SK-N-SH (cell line): Measurements from ENCODE around the gene CDC42SE2. TPM values are rescaled to one million over a fixed set of nuclear protein-coding genes. Genes with fewer than 3 reads are reported as not detected.

Experiments
- CTCF ChIA-PET: fragments of 300-600, 350-600 bp; formaldehyde crosslinking; extraction: SDS; loops from one replicate; lab custom pipeline; 2021; lab: Yijun Ruan, JAX
- POLR2A ChIA-PET: fragments of 350-600 bp; sonication (Branson Sonifier 250); formaldehyde crosslinking; extraction: SDS; loops from one replicate; lab custom pipeline; 2020; ENCODE audit warnings: antibody characterized with exemption, inconsistent platforms; lab: Yijun Ruan, JAX
- DNase-seq: peaks from one replicate; pipeline ENCODE4 v3.0.0; 2012
- H2AFZ ChIP-seq: fragments of 200-600 bp; sonication (generic); 2 replicates; pipeline ENCODE4 v1.8.1; 2016; ENCODE audit warnings: antibody characterized with exemption, mild to moderate bottlenecking, low read depth
- H3F3A ChIP-seq: fragments of 200-600 bp; sonication (generic); replicated peaks from 2 replicates; pipeline ENCODE3; 2016; ENCODE audit warnings: antibody characterized with exemption, mild to moderate bottlenecking; ENCODE audit not compliant: insufficient read depth
- H3K27ac ChIP-seq, 2 experiments: fragments of 200-500 bp in 1 of 2; fragments of 200-600 bp in 1 of 2; sonication (Bioruptor generic) in 1 of 2; sonication (generic), shearing (Covaris generic) in 1 of 2; 2 replicates each; pipeline versions ENCODE4 v1.5.1 to v1.6.1; 2014 to 2016; ENCODE audit warnings: low read depth in 2 of 2, inconsistent platforms in 1 of 2, low read length in 1 of 2, mild to moderate bottlenecking in 1 of 2, mixed read lengths in 1 of 2
- H3K27me3 ChIP-seq: fragments of 200-600 bp; sonication (generic), shearing (Covaris generic); 2 replicates; pipeline ENCODE4 v1.6.1; 2016; ENCODE audit warnings: mixed run types; ENCODE audit not compliant: insufficient read depth
- H3K36me3 ChIP-seq, 2 experiments: fragments of 200-500 bp in 1 of 2; fragments of 200-600 bp in 1 of 2; sonication (Bioruptor generic) in 1 of 2; sonication (generic) in 1 of 2; replicated peaks in 1 of 2; 2 replicates each; pipeline versions ENCODE3 to v1.5.1; 2014 to 2016; ENCODE audit warnings: low read length in 1 of 2, mild to moderate bottlenecking in 1 of 2; ENCODE audit not compliant: insufficient read depth in 2 of 2, control insufficient read depth in 1 of 2
- H3K4me1 ChIP-seq, 2 experiments: fragments of 200-500 bp in 1 of 2; fragments of 200-600 bp in 1 of 2; sonication (Bioruptor generic) in 1 of 2; sonication (generic), shearing (Covaris generic) in 1 of 2; 2 replicates each; pipeline versions ENCODE4 v1.5.1 to v1.6.1; 2014 to 2016; ENCODE audit warnings: low read depth in 1 of 2, low read length in 1 of 2, mixed run types in 1 of 2; ENCODE audit not compliant: insufficient read depth in 2 of 2, control insufficient read depth in 1 of 2
- H3K4me2 ChIP-seq: fragments of 200-600 bp; sonication (generic), shearing (Covaris generic); 2 replicates; pipeline ENCODE4 v1.6.1; 2017; ENCODE audit warnings: mixed run types
- H3K4me3 ChIP-seq, 2 experiments: fragments of 200-500 bp in 1 of 2; fragments of 200-600 bp in 1 of 2; sonication (Bioruptor generic) in 1 of 2; sonication (generic), shearing (Covaris generic) in 1 of 2; 2 replicates each; pipeline versions ENCODE4 v1.5.1 to v1.8.1; 2014 to 2016; ENCODE audit warnings: low read depth in 2 of 2, inconsistent platforms in 1 of 2, low read length in 1 of 2, mild to moderate bottlenecking in 1 of 2, mixed read lengths in 1 of 2, moderate library complexity in 1 of 2
- H3K79me2 ChIP-seq: fragments of 200-600 bp; sonication (generic); 2 replicates; pipeline ENCODE4 v1.8.1; 2017; ENCODE audit warnings: mild to moderate bottlenecking; ENCODE audit not compliant: insufficient read depth
- H3K9ac ChIP-seq: fragments of 200-600 bp; sonication (generic); 2 replicates; pipeline ENCODE4 v1.6.1; 2017; ENCODE audit warnings: mixed run types
- H3K9me2 ChIP-seq: fragments of 200-600 bp; sonication (generic); 2 replicates; pipeline ENCODE4 v1.6.1; 2017; ENCODE audit warnings: mixed run types
- H3K9me3 ChIP-seq: fragments of 200-600 bp; sonication (generic); 2 replicates; pipeline ENCODE4 v1.6.1; 2017; ENCODE audit warnings: mixed run types, mild to moderate bottlenecking, moderate library complexity
- H4K20me1 ChIP-seq: fragments of 200-600 bp; sonication (generic); 2 replicates; pipeline ENCODE4 v1.6.1; 2017; ENCODE audit warnings: mild to moderate bottlenecking, mixed run types; ENCODE audit not compliant: insufficient read depth
- EP300 ChIP-seq, 2 experiments: IDR thresholded peaks; 2 replicates each; pipeline versions ENCODE4 v1.4.0 to v1.6.1; 2012; ENCODE audit warnings: borderline replicate concordance in 1 of 2, low read depth in 1 of 2, low read length in 1 of 2
- EZH2phosphoT487 ChIP-seq: fragments of 200-600 bp; sonication (generic); IDR thresholded peaks from 2 replicates; pipeline ENCODE4 v1.6.1; 2017; ENCODE audit warnings: low read depth, mixed run types, mild to moderate bottlenecking, antibody characterized with exemption, moderate library complexity, borderline replicate concordance
- FOXM1 ChIP-seq: IDR thresholded peaks from 2 replicates; pipeline ENCODE4 v1.4.0; 2012; ENCODE audit warnings: low read depth, mild to moderate bottlenecking
- GABPA ChIP-seq: IDR thresholded peaks from 2 replicates; pipeline ENCODE4 v1.4.0; 2012; ENCODE audit warnings: low read depth, mild to moderate bottlenecking
- JUND ChIP-seq: IDR thresholded peaks from 2 replicates; pipeline ENCODE4 v1.4.0; 2012
- MXI1 ChIP-seq: IDR thresholded peaks from 2 replicates; pipeline ENCODE4 v1.6.1; 2012; ENCODE audit warnings: mild to moderate bottlenecking, low read depth, low read length, improper control_type of control experiment
- NFIC ChIP-seq: IDR thresholded peaks from 2 replicates; pipeline ENCODE4 v1.4.0; 2012; ENCODE audit warnings: borderline replicate concordance
- RCOR1 ChIP-seq: fragments of 150-350 bp; IDR thresholded peaks from 2 replicates; pipeline ENCODE4 v1.6.1; 2017; ENCODE audit warnings: antibody characterized with exemption, low read length
- RFX5 ChIP-seq: IDR thresholded peaks from 2 replicates; pipeline ENCODE4 v1.6.1; 2012; ENCODE audit warnings: mild to moderate bottlenecking, improper control_type of control experiment, low read length
- SIN3A ChIP-seq: IDR thresholded peaks from 2 replicates; pipeline ENCODE4 v1.6.1; 2012; ENCODE audit warnings: low read depth, mild to moderate bottlenecking, low read length, moderate library complexity, borderline replicate concordance
- TAF1 ChIP-seq: IDR thresholded peaks from 2 replicates; pipeline ENCODE4 v1.6.1; 2012; ENCODE audit warnings: low read depth, mild to moderate bottlenecking, low read length, moderate library complexity, borderline replicate concordance
- ZBTB33 ChIP-seq: IDR thresholded peaks from 2 replicates; pipeline ENCODE4 v1.4.0; 2012; ENCODE audit warnings: low read depth, borderline replicate concordance
- WGBS: methylation state at CpG from one replicate; pipeline ENCODE4 v1.1.6; 2017; ENCODE audit warnings: low lambda C conversion rate; 5-methylcytosine and 5-hydroxymethylcytosine counted together
- polyA plus RNA-seq, 3 experiments: library from polyadenylated mRNA; depleted of rRNA; stranded (reverse); fragments of >200 nt; gene quantifications; 2 replicates each; pipeline ENCODE4 v1.2.3, GENCODE V29; 2012

The CDC42SE2 gene
- polyA plus RNA-seq, 1 of the 3 experiments (the other 2 are of a cell fraction): 8.6 TPM

GRCh38 chr5:131262953-131263541 is 806 bp upstream of the CDC42SE2 start:
- ChIA-PET POLR2A (interaction anchor here (0.7 to 1.3 kb wide), 4 partner anchors 68 to 98 kb away, joined by 3 to 5 read pairs (median 4); partner anchors contain the start of gene HINT1), CTCF (interaction anchor here (0.7 to 3.5 kb wide), 5 partner anchors 10 to 156 kb away, joined by 3 to 15 read pairs (median 3); no protein-coding TSS in a partner anchor)
- Histone ChIP-seq H3K9me2 (no peaks in the 10 kb centered on the region), H3K27ac (peak overlapping the region; percentile 18 to 82; a peak in 3 of 4 replicates), H3K79me2 (peaks cover 44% of the 10 kb centered on the region), H3K4me2 (peak overlapping the region; percentile 71), H3K9ac (peak overlapping the region; percentile 95), H4K20me1 (peaks cover 9% of the 10 kb centered on the region), H3K4me3 (peak overlapping the region; percentile 95), H2AFZ (peak overlapping the region; percentile 53), H3K27me3 (no peaks in the 10 kb centered on the region), H3K36me3 (no peaks in the 10 kb centered on the region), H3F3A (peaks cover 13% of the 10 kb centered on the region), H3K4me1 (peaks cover 5 to 7% of the 10 kb centered on the region in 2 experiments; a peak in 2 of 4 replicates), H3K9me3 (no peaks in the 10 kb centered on the region)
- peak; percentile 17 for DNase-seq
- WGBS: 35% methylated on average over 10 of the region's 10 CpGs
- TF ChIP-seq NFIC (no peak), GABPA (no peak), RFX5 (no peak), JUND (no peak), TAF1 (no peak), EP300 (IDR thresholded peaks at IDR 0.05; ENCODE audit: borderline replicate concordance in 1 of 2, low read depth in 1 of 2, low read length in 1 of 2) (no peak), ZBTB33 (no peak), SIN3A (no peak), FOXM1 (no peak), EZH2phosphoT487 (no peak), MXI1 (no peak)

GRCh38 chr5:131264451-131265099 is 722 bp downstream of the CDC42SE2 start:
- Histone ChIP-seq H3K4me2 (peak overlapping the region; percentile 85), H3K27ac (peak overlapping the region; percentile 73 to 93), H3K9me3 (no peaks in the 10 kb centered on the region), H3K79me2 (peaks cover 59% of the 10 kb centered on the region), H3K9me2 (no peaks in the 10 kb centered on the region), H3K9ac (peak overlapping the region; percentile 95), H3K4me1 (peaks cover 3 to 7% of the 10 kb centered on the region in 2 experiments; a peak in 3 of 4 replicates), H4K20me1 (peaks cover 9% of the 10 kb centered on the region), H3F3A (peaks cover 10% of the 10 kb centered on the region), H3K27me3 (no peaks in the 10 kb centered on the region), H3K4me3 (peak overlapping the region; percentile 95), H2AFZ (peak overlapping the region; percentile 95), H3K36me3 (no peaks in the 10 kb centered on the region)
- peak; percentile 67 for DNase-seq
- POLR2A ChIA-PET: interaction anchor here (1.1 to 1.3 kb wide), 3 partner anchors 36 to 99 kb away, joined by 3 to 4 read pairs (median 3); partner anchors contain the start of gene HINT1
- CTCF ChIA-PET: interaction anchor here (0.7 to 3.5 kb wide), 14 partner anchors 13 to 165 kb away, joined by 3 to 15 read pairs (median 4); no protein-coding TSS in a partner anchor
- WGBS: 1% methylated on average over 32 of the region's 34 CpGs
- TF ChIP-seq RCOR1 (no peak), EP300 (IDR thresholded peaks at IDR 0.05; ENCODE audit: borderline replicate concordance in 1 of 2, low read depth in 1 of 2, low read length in 1 of 2) (no peak), MXI1 (no peak)
